Neural progenitor cell (in vitro differentiated cells): ENCODE data around the gene CLP1. TPM values are rescaled to one million over a fixed set of nuclear protein-coding genes. Genes with fewer than 3 reads are reported as not detected.
"Not testable (repeated sequence)": the region's sequence is repeated elsewhere in the genome, so short reads cannot be mapped to it uniquely, and the experiment has no call there.

ENCODE experiments used
- DNase-seq: peaks from one replicate; pipeline ENCODE4 v3.0.0-alpha.2; 2016; ENCODE audit warnings: low spot score
- H2AFZ ChIP-seq: fragments of 200-600 bp; sonication (generic); replicated peaks from 2 replicates; pipeline ENCODE4 v1.6.1; 2016; ENCODE audit warnings: antibody characterized with exemption
- H3F3A ChIP-seq: fragments of 200-600 bp; sonication (generic); 2 replicates; pipeline ENCODE4 v1.6.1; 2016; ENCODE audit warnings: antibody characterized with exemption, low read depth
- H3K27ac ChIP-seq: fragments of 200-600 bp; sonication (generic); 2 replicates; pipeline ENCODE4 v1.5.1; 2016; ENCODE audit warnings: mild to moderate bottlenecking
- H3K27me3 ChIP-seq: fragments of 200-600 bp; sonication (generic); 2 replicates; pipeline ENCODE4 v1.6.1; 2016; ENCODE audit warnings: mild to moderate bottlenecking, moderate library complexity
- H3K36me3 ChIP-seq: fragments of 200-600 bp; sonication (generic); 2 replicates; pipeline ENCODE4 v1.5.1; 2016
- H3K4me1 ChIP-seq: fragments of 200-600 bp; sonication (generic); 2 replicates; pipeline ENCODE4 v1.6.1; 2016; ENCODE audit warnings: mixed run types
- H3K4me2 ChIP-seq: fragments of 200-600 bp; sonication (generic); 2 replicates; pipeline ENCODE4 v1.6.1; 2016
- H3K4me3 ChIP-seq: fragments of 200-600 bp; sonication (generic); 2 replicates; pipeline ENCODE4 v1.5.1; 2016
- H3K79me2 ChIP-seq: fragments of 200-600 bp; sonication (generic); 2 replicates; pipeline ENCODE4 v1.6.1; 2016; ENCODE audit warnings: low read depth
- H3K9ac ChIP-seq: fragments of 200-600 bp; sonication (generic); 2 replicates; pipeline ENCODE4 v1.6.1; 2016
- H3K9me3 ChIP-seq: fragments of 200-600 bp; sonication (generic); 2 replicates; pipeline ENCODE4 v1.5.1; 2016; ENCODE audit warnings: low read depth
- H4K20me1 ChIP-seq: fragments of 200-600 bp; sonication (generic); 2 replicates; pipeline ENCODE4 v1.6.1; 2016; ENCODE audit warnings: low read depth
- H3K27ac Mint-ChIP-seq: 3 replicates; pipeline ENCODE4 v1.8.0; 2021; ENCODE audit warnings: mixed read lengths
- H3K27me3 Mint-ChIP-seq: 2 replicates; pipeline ENCODE4 v1.8.0; 2022; ENCODE audit warnings: low read depth, mild to moderate bottlenecking, inconsistent platforms, moderate library complexity, mixed read lengths; ENCODE audit not compliant: insufficient read depth
- H3K36me3 Mint-ChIP-seq: 3 replicates; pipeline ENCODE4 v1.8.0; 2021; ENCODE audit warnings: mixed read lengths
- H3K4me1 Mint-ChIP-seq: 3 replicates; pipeline ENCODE4 v1.8.0; 2021; ENCODE audit warnings: mixed read lengths
- H3K4me3 Mint-ChIP-seq: 3 replicates; pipeline ENCODE4 v1.8.0; 2021; ENCODE audit warnings: mild to moderate bottlenecking, moderate library complexity, mixed read lengths
- H3K9me3 Mint-ChIP-seq: 3 replicates; pipeline ENCODE4 v1.8.0; 2020; ENCODE audit warnings: mixed read lengths
- CTCF ChIP-seq: fragments of 200-600 bp; sonication (generic); IDR thresholded peaks from 2 replicates; pipeline ENCODE4 v1.5.1; 2017; ENCODE audit warnings: antibody characterized with exemption, mild to moderate bottlenecking
- EZH2 ChIP-seq: fragments of 200-600 bp; sonication (generic); IDR thresholded peaks from 2 replicates; pipeline ENCODE4 v1.6.1; 2017; ENCODE audit warnings: antibody characterized with exemption, mild to moderate bottlenecking, moderate library complexity
- EZH2phosphoT487 ChIP-seq: fragments of 200-600 bp; sonication (generic); IDR thresholded peaks from 2 replicates; pipeline ENCODE4 v1.6.1; 2017; ENCODE audit warnings: antibody characterized with exemption
- total RNA-seq: library from RNA; depleted of rRNA; stranded (reverse); fragments of >200 nt; gene quantifications from 2 replicates; pipeline ENCODE4 v1.2.3, GENCODE V29; 2015; ENCODE audit warnings: low replicate concordance

Gene CLP1
- total RNA-seq, 1 donor from 2014 or later: 18.0 TPM

DNA sequence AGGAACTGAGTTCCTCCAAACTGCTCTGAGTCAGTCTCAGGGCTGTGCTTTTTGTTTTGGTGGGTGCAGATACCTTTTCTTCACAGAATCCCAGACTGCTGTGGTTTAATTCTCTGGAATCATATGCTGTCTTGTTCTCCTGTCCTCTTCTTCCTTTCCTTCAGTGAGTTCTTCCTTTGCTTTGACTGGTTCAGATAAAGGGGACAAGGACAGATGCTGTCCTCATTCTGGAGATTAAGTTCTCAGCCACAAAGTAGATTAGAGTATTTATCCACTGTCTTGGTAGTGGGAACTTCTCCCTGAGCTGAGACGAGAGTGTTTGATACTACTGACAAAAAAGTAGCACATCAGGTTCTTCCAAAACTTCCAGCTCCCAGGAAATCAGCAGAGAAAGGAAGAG, 23.6 kb downstream of the CLP1 start:
- Histone ChIP-seq H3K4me2 (no peak overlapping the region), H3K9ac (no peak overlapping the region), H3K4me3 (no peak overlapping the region), H3F3A (no peaks in the 10 kb centered on the region), H3K4me1 (no peaks in the 10 kb centered on the region), H3K9me3 (no peaks in the 10 kb centered on the region), H4K20me1 (peaks cover 10% of the 10 kb centered on the region), H3K27ac (no peak overlapping the region), H3K79me2 (peaks cover 49% of the 10 kb centered on the region), H3K27me3 (no peaks in the 10 kb centered on the region), H2AFZ (no peak overlapping the region), H3K36me3 (peaks cover 4% of the 10 kb centered on the region)
- Mint-ChIP-seq H3K4me3 (no peak overlapping the region), H3K36me3 (peaks cover 23% of the 10 kb centered on the region), H3K9me3 (no peaks in the 10 kb centered on the region), H3K27ac (no peak overlapping the region), H3K4me1 (no peaks in the 10 kb centered on the region), H3K27me3 (peaks cover 2% of the 10 kb centered on the region)
- no peak for DNase-seq
- TF ChIP-seq EZH2phosphoT487 (no peak), EZH2 (no peak), CTCF (no peak)

DNA sequence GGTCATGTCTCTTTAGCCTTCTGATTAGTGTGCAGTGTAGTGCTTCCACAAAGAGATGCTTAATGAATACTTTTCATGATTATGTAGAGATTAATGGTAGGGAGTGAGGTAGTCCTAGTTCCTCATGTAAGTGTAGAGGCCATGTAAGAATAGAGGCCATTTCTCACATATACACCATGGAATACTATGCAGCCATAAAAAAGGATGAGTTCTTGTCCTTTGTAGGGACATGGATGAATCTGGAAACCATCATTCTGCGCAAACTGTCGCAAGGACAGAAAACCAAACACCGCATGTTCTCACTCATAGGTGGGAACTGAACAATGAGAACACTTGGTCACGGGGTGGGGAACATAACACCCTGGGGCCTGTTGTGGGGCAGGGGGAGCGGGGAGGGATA, 32.9 kb downstream of the CLP1 start:
- H3K27me3 ChIP-seq, H3K27ac ChIP-seq, H3K9me3 Mint-ChIP-seq, H3K4me1 Mint-ChIP-seq, H3K9me3 ChIP-seq, H3K9ac ChIP-seq, H3K4me1 ChIP-seq, H3K4me3 ChIP-seq, H2AFZ ChIP-seq, H3K4me2 ChIP-seq, H3K27me3 Mint-ChIP-seq, DNase-seq, H3F3A ChIP-seq, H3K4me3 Mint-ChIP-seq, H4K20me1 ChIP-seq, H3K27ac Mint-ChIP-seq, H3K79me2 ChIP-seq: not testable (repeated sequence)
- peaks cover 22% of the 10 kb centered on the region for H3K36me3 Mint-ChIP-seq
- peaks cover 12% of the 10 kb centered on the region for H3K36me3 ChIP-seq

DNA sequence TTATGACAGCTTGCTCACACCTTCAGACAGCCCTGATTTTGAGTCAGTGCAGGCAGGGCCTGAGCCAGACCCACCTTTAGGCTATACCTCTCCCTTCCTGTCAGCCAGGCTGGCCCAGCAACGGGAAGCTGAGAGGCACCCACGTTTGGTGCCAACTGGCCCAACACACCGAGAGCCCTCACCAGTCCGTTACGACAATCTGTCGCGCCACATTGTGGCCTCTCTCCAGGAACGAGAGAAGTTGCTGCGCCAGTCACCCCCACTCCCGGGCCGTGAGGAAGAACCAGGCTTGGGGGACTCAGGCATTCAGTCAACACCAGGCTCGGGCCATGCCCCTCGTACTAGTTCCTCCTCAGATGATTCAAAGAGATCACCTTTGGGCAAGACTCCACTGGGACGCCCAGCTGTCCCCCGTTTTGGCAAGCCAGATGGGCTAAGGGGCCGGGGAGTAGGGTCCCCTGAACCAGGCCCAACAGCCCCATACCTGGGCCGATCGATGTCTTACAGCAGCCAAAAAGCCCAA, 41.3 kb downstream of the CLP1 start:
- Histone ChIP-seq H3K9ac (no peak overlapping the region), H3K27ac (no peak overlapping the region), H3K9me3 (no peaks in the 10 kb centered on the region), H2AFZ (no peak overlapping the region), H3K36me3 (no peaks in the 10 kb centered on the region), H3K4me1 (no peaks in the 10 kb centered on the region), H3K27me3 (no peaks in the 10 kb centered on the region), H3F3A (peaks cover 25% of the 10 kb centered on the region), H3K4me2 (no peak overlapping the region), H4K20me1 (no peaks in the 10 kb centered on the region), H3K79me2 (no peaks in the 10 kb centered on the region), H3K4me3 (no peak overlapping the region)
- TF ChIP-seq EZH2phosphoT487 (no peak), EZH2 (no peak), CTCF (no peak)
- DNase-seq: no peak
- Mint-ChIP-seq H3K27ac (no peak overlapping the region), H3K27me3 (peaks cover 2% of the 10 kb centered on the region), H3K4me1 (no peaks in the 10 kb centered on the region), H3K4me3 (no peak overlapping the region), H3K9me3 (no peaks in the 10 kb centered on the region), H3K36me3 (peaks cover 22% of the 10 kb centered on the region)

DNA sequence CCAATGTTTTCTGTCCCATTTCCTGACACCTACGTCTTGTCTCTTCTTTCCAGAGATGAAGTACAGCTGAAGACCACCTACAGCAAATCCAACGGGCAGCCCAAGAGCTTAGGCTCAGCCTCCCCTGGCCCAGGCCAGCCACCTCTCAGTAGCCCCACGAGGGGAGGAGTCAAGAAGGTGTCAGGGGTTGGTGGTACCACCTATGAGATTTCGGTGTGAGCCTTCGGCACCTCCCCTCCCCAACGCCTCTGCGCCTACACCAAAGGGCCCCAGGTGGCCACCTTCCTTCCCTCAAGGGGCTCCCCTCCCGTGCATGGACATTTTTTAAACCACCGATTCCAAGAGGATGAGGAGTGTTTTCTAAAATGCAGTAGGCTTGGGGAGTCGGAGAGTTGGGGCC, 42.3 kb downstream of the CLP1 start:
- no peak overlapping the region for H2AFZ ChIP-seq
- no peaks in the 10 kb centered on the region for H3K36me3 ChIP-seq
- no peaks in the 10 kb centered on the region for H3K4me1 ChIP-seq
- H3K27ac ChIP-seq: no peak overlapping the region
- H3K4me2 ChIP-seq: no peak overlapping the region
- H4K20me1 ChIP-seq: no peaks in the 10 kb centered on the region
- peaks cover 26% of the 10 kb centered on the region for H3F3A ChIP-seq
- H3K36me3 Mint-ChIP-seq: peaks cover 26% of the 10 kb centered on the region
- no peak overlapping the region for H3K27ac Mint-ChIP-seq
- no peak overlapping the region for H3K9ac ChIP-seq
- H3K9me3 ChIP-seq: no peaks in the 10 kb centered on the region
- H3K27me3 Mint-ChIP-seq: peaks cover 2% of the 10 kb centered on the region
- DNase-seq: no peak
- H3K4me3 ChIP-seq: no peak overlapping the region
- H3K4me1 Mint-ChIP-seq: no peaks in the 10 kb centered on the region
- TF ChIP-seq EZH2 (no peak), CTCF (no peak), EZH2phosphoT487 (no peak)
- no peaks in the 10 kb centered on the region for H3K79me2 ChIP-seq
- H3K9me3 Mint-ChIP-seq: no peaks in the 10 kb centered on the region
- H3K27me3 ChIP-seq: no peaks in the 10 kb centered on the region
- no peak overlapping the region for H3K4me3 Mint-ChIP-seq
